Measurements from ENCODE around the gene MAF. TPM values are rescaled to one million over a fixed set of nuclear protein-coding genes. Genes with fewer than 3 reads are reported as not detected.

MAF gene
- total RNA-seq, 1 donor from 2014 or later = 84.3 TPM

- no peak for DNase-seq (ENCODE audit: low spot score)
These were observed 10.9 kb downstream of the MAF start for GRCh38 chr16:79589601-79590102.

GRCh38 chr16:79587897-79588296, 12.6 kb downstream of the MAF start:
- DNase-seq (ENCODE audit: low spot score) = no peak

DNA sequence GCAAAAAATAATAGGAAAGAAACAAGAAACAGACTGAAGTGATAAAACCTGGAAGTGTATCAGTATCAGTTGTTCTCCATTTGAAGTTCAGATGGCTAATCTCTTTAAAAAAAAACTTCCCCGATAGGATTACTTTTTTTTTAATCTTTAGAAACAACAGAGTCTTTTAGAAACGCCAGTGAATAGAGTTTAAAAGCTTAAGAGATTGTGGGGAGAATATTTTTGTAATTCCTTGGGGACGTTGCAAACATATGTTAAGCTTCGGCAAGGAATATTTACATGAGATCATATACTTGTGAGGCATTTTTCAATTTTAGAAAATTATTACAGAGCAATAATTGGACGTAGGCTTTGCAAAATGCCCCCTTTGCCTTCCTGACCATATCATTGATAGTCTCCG, 13.2 kb downstream of the MAF start:
- no peak for DNase-seq (ENCODE audit: low spot score)

DNA sequence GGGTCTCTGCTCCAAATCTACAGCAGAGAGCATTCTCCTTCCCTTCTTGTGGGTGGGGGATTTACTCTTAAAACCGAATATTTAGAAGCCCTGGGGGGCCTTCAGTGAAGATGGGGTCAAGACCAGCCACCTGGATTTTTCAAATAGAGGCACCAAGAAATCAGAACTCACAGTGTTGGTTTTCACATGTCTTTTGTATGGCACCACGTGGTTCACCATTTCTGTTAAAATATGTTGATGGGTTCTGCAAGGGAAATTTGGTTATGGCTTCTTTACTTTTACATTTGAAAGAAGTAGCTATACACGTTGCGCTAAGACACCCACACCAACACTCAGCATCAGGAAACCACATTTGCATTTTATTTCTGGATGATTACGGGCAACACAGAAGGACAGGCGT, 17.7 kb downstream of the MAF start:
- no peak for DNase-seq (ENCODE audit: low spot score)

GRCh38 chr16:79580453-79581191, 19.9 kb downstream of the MAF start:
- DNase-seq (ENCODE audit: low spot score) = no peak

GRCh38 chr16:79576602-79577001, 23.9 kb downstream of the MAF start:
- no peak for DNase-seq (ENCODE audit: low spot score)

DNA sequence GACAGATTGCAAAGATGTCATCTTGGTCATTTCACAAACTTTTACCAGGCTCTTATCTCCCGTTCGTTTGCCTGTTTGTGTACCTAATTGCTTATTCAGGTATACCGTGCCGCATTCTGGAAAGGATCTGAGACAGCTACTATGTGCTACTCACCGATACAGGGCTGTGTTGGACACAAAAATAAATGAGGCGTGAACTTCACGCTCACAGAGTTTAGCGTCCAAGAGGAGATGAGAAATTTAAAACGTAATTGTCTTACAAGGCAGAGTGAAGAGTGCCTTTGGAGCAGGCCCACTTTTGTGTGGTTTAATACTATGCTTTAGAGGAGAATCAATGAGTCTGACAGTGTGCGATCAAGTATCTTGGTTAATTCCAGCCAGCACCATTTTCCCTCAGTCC, 26.7 kb downstream of the MAF start:
- no peak for DNase-seq (ENCODE audit: low spot score)

- DNase-seq (ENCODE audit: low spot score) = no peak
These were observed 27.5 kb downstream of the MAF start for GRCh38 chr16:79573071-79573470.

GRCh38 chr16:79571903-79572535, 28.5 kb downstream of the MAF start:
- no peak for DNase-seq (ENCODE audit: low spot score)

- DNase-seq (ENCODE audit: low spot score) = no peak
These were observed 29.3 kb downstream of the MAF start for GRCh38 chr16:79571065-79571902.

DNA sequence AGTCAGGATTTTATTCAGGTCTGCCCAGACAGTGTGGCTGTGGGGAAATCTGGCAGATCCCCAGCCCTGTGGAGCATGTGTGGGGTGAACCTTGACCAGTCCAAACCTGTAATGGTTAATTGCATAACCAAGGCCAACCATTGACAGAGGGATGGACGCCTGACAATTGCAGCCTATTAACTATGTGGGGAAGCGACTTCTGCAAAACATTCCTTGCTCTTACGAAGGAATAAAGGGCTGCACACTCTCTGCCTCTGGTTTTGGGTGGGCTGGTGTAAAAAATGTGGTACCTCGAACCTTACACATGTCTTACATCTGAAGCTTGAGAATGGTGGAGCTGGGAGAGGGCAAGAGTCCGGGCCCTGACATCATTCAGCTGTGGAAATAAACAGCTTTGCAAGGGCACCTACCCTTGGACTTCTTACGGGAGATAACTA, 35.8 kb downstream of the MAF start:
- no peak for DNase-seq (ENCODE audit: low spot score)

GRCh38 chr16:79563921-79564320, 36.6 kb downstream of the MAF start:
- DNase-seq (ENCODE audit: low spot score) = no peak

DNA sequence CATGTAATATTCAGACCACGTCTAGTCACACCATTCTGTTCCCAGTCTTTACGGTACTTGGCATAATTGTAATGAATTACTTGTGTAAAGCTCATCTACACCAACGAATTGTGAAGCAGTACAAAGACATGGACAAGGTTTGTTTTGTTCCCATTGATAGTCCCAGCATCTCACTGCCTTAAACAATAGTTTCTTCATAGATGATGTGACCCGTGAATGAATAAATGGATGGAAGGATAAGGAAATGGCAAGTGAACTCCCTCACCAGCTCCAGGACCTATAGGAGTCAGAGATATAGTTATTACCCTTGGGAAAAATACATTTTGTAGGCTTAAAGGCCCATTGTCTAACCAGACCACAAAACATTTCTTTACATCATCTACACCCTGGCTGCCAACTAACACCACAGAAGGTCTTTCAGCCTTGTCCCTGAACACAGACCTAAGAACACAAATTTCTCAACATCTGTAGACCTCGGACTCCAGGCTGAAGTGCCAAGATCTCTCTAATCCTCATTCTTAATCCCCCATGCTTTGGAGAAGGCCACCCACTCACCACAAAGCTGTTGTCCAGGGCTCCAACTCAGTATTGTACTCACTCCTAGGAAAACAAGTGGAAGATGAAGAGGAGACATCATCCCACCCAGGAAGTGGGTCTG, 38.2 kb downstream of the MAF start:
- DNase-seq (ENCODE audit: low spot score) = no peak

GRCh38 chr16:79561729-79562128, 38.8 kb downstream of the MAF start:
- DNase-seq (ENCODE audit: low spot score) = no peak

GRCh38 chr16:79560923-79561322, 39.6 kb downstream of the MAF start:
- no peak for DNase-seq (ENCODE audit: low spot score)

DNA sequence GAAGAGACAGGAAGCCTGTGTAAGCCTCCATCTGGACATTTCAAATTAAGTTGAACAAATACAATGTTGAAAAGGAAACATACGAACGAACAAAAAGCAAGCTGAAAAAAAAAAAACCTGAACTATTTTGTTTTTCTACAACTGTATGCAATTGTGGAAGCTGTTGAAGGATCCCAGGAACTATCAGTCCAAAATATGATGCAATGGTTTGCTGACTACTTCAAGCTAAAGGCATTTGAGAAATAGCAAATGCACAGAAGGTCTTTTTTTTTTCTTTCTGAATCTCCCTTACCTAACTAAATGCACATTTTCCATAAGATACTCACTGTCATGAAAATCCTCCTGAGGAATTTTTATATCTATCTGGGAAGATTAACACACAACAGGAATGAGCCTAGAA, 40.2 kb downstream of the MAF start:
- no peak for DNase-seq (ENCODE audit: low spot score)

GRCh38 chr16:79559532-79559931, 41.0 kb downstream of the MAF start:
- DNase-seq (ENCODE audit: low spot score) = no peak

DNA sequence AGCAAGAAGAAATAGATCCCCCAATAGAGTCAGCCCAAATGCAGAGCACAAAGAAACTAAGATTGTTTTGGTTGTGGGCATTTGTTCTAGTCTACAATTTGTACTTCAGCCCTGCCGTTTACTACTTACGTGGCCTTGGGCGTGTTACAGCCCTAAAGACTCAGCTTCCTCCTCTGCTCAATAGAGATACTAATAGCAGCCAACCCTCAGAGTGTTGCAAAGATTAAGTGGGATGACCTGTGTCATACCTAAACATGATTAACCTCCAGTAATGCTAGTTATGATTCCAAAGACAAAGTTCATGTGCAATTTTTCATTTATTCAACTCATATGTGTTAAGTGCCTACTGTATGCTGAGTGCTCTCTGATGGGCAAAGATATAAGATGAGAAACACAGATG, 43.1 kb downstream of the MAF start:
- no peak for DNase-seq (ENCODE audit: low spot score)

GRCh38 chr16:79554912-79555311, 45.6 kb downstream of the MAF start:
- no peak for DNase-seq (ENCODE audit: low spot score)

DNA sequence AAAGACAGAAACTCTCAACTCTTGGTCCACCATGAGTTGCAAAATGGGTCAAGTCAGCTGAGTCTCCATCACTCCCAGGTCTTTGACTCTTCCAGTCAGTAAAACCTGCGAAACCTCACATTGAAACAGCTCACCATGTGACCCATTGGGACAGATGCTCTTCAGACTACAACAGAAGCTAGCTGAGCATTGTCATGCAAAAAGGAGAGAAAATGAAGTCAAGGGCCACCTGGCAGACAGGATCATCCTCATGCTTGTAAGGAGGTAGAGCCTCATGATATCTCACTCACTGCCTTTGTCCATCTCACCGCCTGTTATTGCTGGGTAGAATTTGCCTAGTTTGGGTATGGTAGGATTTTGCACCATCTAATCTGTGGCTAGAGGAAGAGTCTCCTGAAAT, 50.2 kb downstream of the MAF start:
- no peak for DNase-seq (ENCODE audit: low spot score)

GRCh38 chr16:79547085-79547484, 53.5 kb downstream of the MAF start:
- no peak for DNase-seq (ENCODE audit: low spot score)
